Measurements from ENCODE around the gene TNIK.

Gene TNIK

DNA sequence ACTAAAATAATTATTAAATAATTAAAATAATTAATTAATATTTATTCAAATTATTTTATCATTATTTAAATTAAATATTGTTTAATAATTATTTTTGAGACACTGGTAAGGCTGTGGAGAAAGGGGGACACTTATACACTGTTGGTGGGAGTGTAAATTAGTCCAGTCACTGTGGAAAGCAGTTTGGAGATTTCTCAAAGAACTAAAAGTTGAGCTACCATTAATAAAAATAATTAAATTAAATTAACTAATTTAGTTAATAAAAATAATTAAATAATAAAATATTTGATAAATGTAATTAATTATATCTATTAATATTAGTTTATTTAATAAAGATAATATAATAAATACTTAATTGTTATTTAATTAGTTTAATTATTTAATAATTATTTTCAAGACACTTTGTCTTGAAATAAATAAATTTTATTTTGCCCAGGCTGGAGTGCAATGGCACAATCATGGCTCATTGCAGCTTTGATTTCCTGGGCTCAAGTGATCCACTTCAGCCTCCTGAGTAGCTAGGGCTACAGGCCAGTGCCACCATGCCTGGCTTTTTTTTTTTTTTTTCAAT, 16.4 kb upstream of the TNIK start:
- POLR2A ChIA-PET (ENCODE audit: low non-redundant PET): no interaction called here
- no peak for DNase-seq (ENCODE audit: low spot score)
- TF ChIP-seq, protein P1, sequence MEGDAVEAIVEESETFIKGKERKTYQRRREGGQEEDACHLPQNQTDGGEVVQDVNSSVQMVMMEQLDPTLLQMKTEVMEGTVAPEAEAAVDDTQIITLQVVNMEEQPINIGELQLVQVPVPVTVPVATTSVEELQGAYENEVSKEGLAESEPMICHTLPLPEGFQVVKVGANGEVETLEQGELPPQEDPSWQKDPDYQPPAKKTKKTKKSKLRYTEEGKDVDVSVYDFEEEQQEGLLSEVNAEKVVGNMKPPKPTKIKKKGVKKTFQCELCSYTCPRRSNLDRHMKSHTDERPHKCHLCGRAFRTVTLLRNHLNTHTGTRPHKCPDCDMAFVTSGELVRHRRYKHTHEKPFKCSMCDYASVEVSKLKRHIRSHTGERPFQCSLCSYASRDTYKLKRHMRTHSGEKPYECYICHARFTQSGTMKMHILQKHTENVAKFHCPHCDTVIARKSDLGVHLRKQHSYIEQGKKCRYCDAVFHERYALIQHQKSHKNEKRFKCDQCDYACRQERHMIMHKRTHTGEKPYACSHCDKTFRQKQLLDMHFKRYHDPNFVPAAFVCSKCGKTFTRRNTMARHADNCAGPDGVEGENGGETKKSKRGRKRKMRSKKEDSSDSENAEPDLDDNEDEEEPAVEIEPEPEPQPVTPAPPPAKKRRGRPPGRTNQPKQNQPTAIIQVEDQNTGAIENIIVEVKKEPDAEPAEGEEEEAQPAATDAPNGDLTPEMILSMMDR (conservative IDR thresholded peaks at IDR 0.05; ENCODE audit: low read depth): no peak
- CTCF ChIA-PET: interaction anchor here (0.6 kb wide), 2 partner anchors 16 to 147 kb away, joined by 3 read pairs; no protein-coding TSS in a partner anchor
- no peak overlapping the region for H3K27ac ChIP-seq

- TF ChIP-seq, protein P1 (conservative IDR thresholded peaks at IDR 0.05; ENCODE audit: low read depth): no peak
- no peak for DNase-seq (ENCODE audit: low spot score)
- no peak overlapping the region for H3K27ac ChIP-seq
- ChIA-PET POLR2A (ENCODE audit: low non-redundant PET) (no interaction called here), CTCF (no interaction called here)
These were observed 12.3 kb upstream of the TNIK start for GRCh38 chr3:171472552-171472951.

GRCh38 chr3:171470714-171471227, 10.6 kb upstream of the TNIK start:
- TF ChIP-seq, protein P1 (conservative IDR thresholded peaks at IDR 0.05; ENCODE audit: low read depth): no peak
- DNase-seq (ENCODE audit: low spot score): no peak
- ChIA-PET CTCF (no interaction called here), POLR2A (ENCODE audit: low non-redundant PET) (no interaction called here)
- H3K27ac ChIP-seq: no peak overlapping the region

GRCh38 chr3:171469376-171469775, 9.2 kb upstream of the TNIK start:
- ChIA-PET CTCF (interaction anchor here (0.7 kb wide), 1 partner anchor 511 kb away, joined by 3 read pairs; no protein-coding TSS in a partner anchor), POLR2A (ENCODE audit: low non-redundant PET) (no interaction called here)
- no peak for DNase-seq (ENCODE audit: low spot score)
- TF ChIP-seq, protein P1 (conservative IDR thresholded peaks at IDR 0.05; ENCODE audit: low read depth): no peak
- H3K27ac ChIP-seq: no peak overlapping the region

DNA sequence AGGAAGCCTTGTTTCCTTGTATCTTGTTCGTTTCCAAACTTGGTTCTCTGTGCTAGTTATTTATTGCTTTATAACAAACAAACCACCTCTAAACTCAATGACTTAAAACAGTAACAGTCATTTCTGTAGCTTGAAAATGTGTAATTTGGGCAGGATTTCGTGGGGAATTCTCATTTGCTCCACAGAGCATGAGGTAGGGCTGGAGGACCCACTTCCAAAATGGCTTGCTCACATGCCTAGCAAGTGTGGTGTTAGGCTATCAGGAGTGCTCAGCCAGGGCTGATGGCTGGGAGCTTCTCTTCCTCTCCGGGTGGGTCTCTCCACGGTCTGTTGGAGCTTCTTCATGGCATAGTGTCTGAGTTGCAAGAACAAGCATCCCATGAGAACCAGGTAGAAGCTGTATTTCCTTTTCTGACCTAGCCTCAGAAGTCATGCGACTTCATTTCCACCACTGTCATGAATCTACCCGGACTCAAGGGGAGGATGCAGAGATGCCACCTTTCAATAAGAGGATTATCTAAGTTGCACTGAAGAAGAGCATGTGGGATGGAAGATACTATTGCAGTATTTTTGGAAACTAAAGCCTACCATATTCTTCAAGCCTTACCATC, 8.2 kb upstream of the TNIK start:
- POLR2A ChIA-PET (ENCODE audit: low non-redundant PET): no interaction called here

DNA sequence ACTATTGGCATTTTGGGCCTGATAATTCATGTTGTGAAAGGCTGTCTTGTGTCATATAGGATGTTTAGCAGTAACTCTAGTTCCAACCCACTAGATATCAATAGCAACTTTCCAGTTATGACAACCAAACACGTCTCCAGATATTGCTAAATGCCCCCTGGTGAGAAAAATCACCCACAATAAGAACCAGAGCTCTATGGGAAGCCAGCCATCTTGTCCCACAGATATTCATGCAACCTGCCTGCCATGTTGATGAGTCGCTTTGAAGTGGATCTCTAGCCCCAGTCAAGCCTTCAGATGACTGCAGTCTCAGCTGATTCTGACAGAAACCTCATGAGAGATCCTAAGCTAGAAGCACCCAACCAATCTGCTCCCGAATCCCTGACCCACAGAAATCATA, 5.6 kb upstream of the TNIK start:
- ChIA-PET CTCF (no interaction called here), POLR2A (ENCODE audit: low non-redundant PET) (no interaction called here)
- DNase-seq (ENCODE audit: low spot score): no peak
- H3K27ac ChIP-seq: no peak overlapping the region
- TF ChIP-seq, protein P1 (conservative IDR thresholded peaks at IDR 0.05; ENCODE audit: low read depth): no peak

More for the DNA sequence above, 8.2 kb upstream of the TNIK start:
- H3K27ac ChIP-seq: no peak overlapping the region
- TF ChIP-seq, protein P1 (conservative IDR thresholded peaks at IDR 0.05; ENCODE audit: low read depth): no peak
- CTCF ChIA-PET: interaction anchor here (0.7 kb wide), 1 partner anchor 668 kb away, joined by 4 read pairs; no protein-coding TSS in a partner anchor
- DNase-seq (ENCODE audit: low spot score): no peak

Data from RWPE1 (cell line).